A673 (cell line): ENCODE data around the gene CYBA. TPM values are rescaled to one million over a fixed set of nuclear protein-coding genes. Genes with fewer than 3 reads are reported as not detected.

Experiments used
- BruUV-seq: library from RNA; stranded (reverse); fragments of 400-500 nt; replicated peaks from 2 replicates; lab custom pipeline; 2021; lab: Mats Ljungman, UMichigan
- CTCF ChIA-PET: fragments of 300-600 bp; sonication (Branson Sonifier 250); formaldehyde crosslinking; loops from one replicate; lab custom pipeline; 2022; ENCODE audit warnings: antibody characterized with exemption; lab: Charles Lee
- POLR2A ChIA-PET: fragments of 300-600 bp; sonication (Branson Sonifier 250); formaldehyde crosslinking; loops from one replicate; lab custom pipeline; 2022; ENCODE audit warnings: antibody characterized with exemption; ENCODE audit not compliant: low non-redundant PET; lab: Charles Lee
- DNase-seq: peaks from one replicate; pipeline ENCODE4 v3.0.0-alpha.2; 2015; ENCODE audit warnings: low spot score
- H3K27ac ChIP-seq: fragments of 200-600 bp; sonication (generic); 2 replicates; pipeline ENCODE4 v1.5.1; 2016; ENCODE audit warnings: mixed run types, low read depth, mild to moderate bottlenecking, mixed read lengths, antibody characterized with exemption, low read length; ENCODE audit not compliant: poor library complexity, severe bottlenecking
- H3K27me3 ChIP-seq: fragments of 200-600 bp; sonication (generic); replicated peaks from 2 replicates; pipeline ENCODE4 v1.6.1; 2017; ENCODE audit warnings: mixed run types, low read depth, mild to moderate bottlenecking, mixed read lengths, antibody characterized with exemption, low read length; ENCODE audit not compliant: insufficient read depth, poor library complexity
- H3K36me3 ChIP-seq: fragments of 200-600 bp; sonication (generic); 2 replicates; pipeline ENCODE4 v1.6.1; 2016; ENCODE audit warnings: mixed run types, mild to moderate bottlenecking, mixed read lengths, antibody characterized with exemption, low read length; ENCODE audit not compliant: insufficient read depth, poor library complexity, severe bottlenecking
- H3K4me1 ChIP-seq: fragments of 200-600 bp; sonication (generic); 2 replicates; pipeline ENCODE4 v1.6.1; 2017; ENCODE audit warnings: mixed run types, mild to moderate bottlenecking, mixed read lengths, antibody characterized with exemption, low read length; ENCODE audit not compliant: insufficient read depth, poor library complexity, severe bottlenecking
- H3K4me3 ChIP-seq: fragments of 200-600 bp; sonication (generic); 2 replicates; pipeline ENCODE4 v1.5.1; 2016; ENCODE audit warnings: low read depth, mixed run types, mild to moderate bottlenecking, mixed read lengths, low read length; ENCODE audit not compliant: poor library complexity, severe bottlenecking
- H3K9me3 ChIP-seq: fragments of 200-600 bp; sonication (generic); 2 replicates; pipeline ENCODE4 v1.6.1; 2016; ENCODE audit warnings: mixed run types, low read depth, mild to moderate bottlenecking, mixed read lengths, antibody characterized with exemption, low read length; ENCODE audit not compliant: poor library complexity, severe bottlenecking
- EZH2 ChIP-seq: fragments of 200-600 bp; sonication (generic); IDR thresholded peaks from 2 replicates; pipeline ENCODE4 v1.6.1; 2017; ENCODE audit warnings: borderline replicate concordance, low read depth, mild to moderate bottlenecking, mixed read lengths, antibody characterized with exemption, low read length; ENCODE audit not compliant: poor library complexity, severe bottlenecking
- intact Hi-C: fragments of 100-400 bp; cut with micrococcal nuclease; formaldehyde crosslinking; loops from one replicate; pipeline ENCODE4 v1.10.0; 2022; ENCODE audit not compliant: unreplicated experiment
- total RNA-seq: library from RNA; stranded (reverse); gene quantifications from 2 replicates; pipeline ENCODE4 v1.2.3, GENCODE V29; 2021
- TF ChIP-seq, protein P1 (sequence below): fragments of 300-800, 200-600 bp; sonication (generic); conservative IDR thresholded peaks from 2 replicates; pipeline ENCODE4 v1.5.1; 2017; ENCODE audit warnings: low read depth, mild to moderate bottlenecking, antibody characterized with exemption, low read length, moderate library complexity, mixed read lengths

The CYBA gene
- total RNA-seq, 1 experiment from 2014 or later: 44.7 TPM

GRCh38 chr16:88686062-88686438, 35.2 kb upstream of the CYBA start:
- Histone ChIP-seq H3K4me3 (peak overlapping the region; percentile 53), H3K27me3 (no peaks in the 10 kb centered on the region), H3K36me3 (no peaks in the 10 kb centered on the region), H3K27ac (no peak overlapping the region), H3K4me1 (peaks cover 6% of the 10 kb centered on the region), H3K9me3 (no peaks in the 10 kb centered on the region)
- no TSS peak for BruUV-seq
- POLR2A ChIA-PET: no interaction called here
- no peak for TF ChIP-seq EZH2
- TF ChIP-seq, protein P1, sequence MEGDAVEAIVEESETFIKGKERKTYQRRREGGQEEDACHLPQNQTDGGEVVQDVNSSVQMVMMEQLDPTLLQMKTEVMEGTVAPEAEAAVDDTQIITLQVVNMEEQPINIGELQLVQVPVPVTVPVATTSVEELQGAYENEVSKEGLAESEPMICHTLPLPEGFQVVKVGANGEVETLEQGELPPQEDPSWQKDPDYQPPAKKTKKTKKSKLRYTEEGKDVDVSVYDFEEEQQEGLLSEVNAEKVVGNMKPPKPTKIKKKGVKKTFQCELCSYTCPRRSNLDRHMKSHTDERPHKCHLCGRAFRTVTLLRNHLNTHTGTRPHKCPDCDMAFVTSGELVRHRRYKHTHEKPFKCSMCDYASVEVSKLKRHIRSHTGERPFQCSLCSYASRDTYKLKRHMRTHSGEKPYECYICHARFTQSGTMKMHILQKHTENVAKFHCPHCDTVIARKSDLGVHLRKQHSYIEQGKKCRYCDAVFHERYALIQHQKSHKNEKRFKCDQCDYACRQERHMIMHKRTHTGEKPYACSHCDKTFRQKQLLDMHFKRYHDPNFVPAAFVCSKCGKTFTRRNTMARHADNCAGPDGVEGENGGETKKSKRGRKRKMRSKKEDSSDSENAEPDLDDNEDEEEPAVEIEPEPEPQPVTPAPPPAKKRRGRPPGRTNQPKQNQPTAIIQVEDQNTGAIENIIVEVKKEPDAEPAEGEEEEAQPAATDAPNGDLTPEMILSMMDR: no peak
- intact Hi-C loops: no loop called here
- no peak for DNase-seq
- CTCF ChIA-PET: no interaction called here

GRCh38 chr16:88685156-88686061, 34.6 kb upstream of the CYBA start:
- TF ChIP-seq EZH2: no peak
- TF ChIP-seq, protein P1: peak; percentile 65
- ChIA-PET CTCF (interaction anchor here (0.5 kb wide), 1 partner anchor 13 kb away, joined by 11 read pairs; no protein-coding TSS in a partner anchor), POLR2A (no interaction called here)
- BruUV-seq: no TSS peak
- intact Hi-C loops: no loop called here
- Histone ChIP-seq H3K27me3 (no peaks in the 10 kb centered on the region), H3K27ac (no peak overlapping the region), H3K4me1 (peaks cover 6% of the 10 kb centered on the region), H3K36me3 (no peaks in the 10 kb centered on the region), H3K4me3 (peak overlapping the region; percentile 53), H3K9me3 (no peaks in the 10 kb centered on the region)
- peak; percentile 52 for DNase-seq

GRCh38 chr16:88684569-88685155, 33.8 kb upstream of the CYBA start:
- H3K4me3 ChIP-seq: no peak overlapping the region
- CTCF ChIA-PET: no interaction called here

More at GRCh38 chr16:88684569-88685155, 33.8 kb upstream of the CYBA start:
- intact Hi-C loops: no loop called here
- BruUV-seq: no TSS peak
- Histone ChIP-seq H3K9me3 (no peaks in the 10 kb centered on the region), H3K27ac (no peak overlapping the region), H3K36me3 (no peaks in the 10 kb centered on the region), H3K4me1 (peaks cover 6% of the 10 kb centered on the region), H3K27me3 (no peaks in the 10 kb centered on the region)
- DNase-seq: no peak
- no peak for TF ChIP-seq EZH2
- TF ChIP-seq, protein P1: no peak
- POLR2A ChIA-PET: no interaction called here
